ENCODE measurements around the gene HEG1. TPM values are rescaled to one million over a fixed set of nuclear protein-coding genes. Genes with fewer than 3 reads are reported as not detected.

HEG1 gene
- total and polyA plus RNA-seq, 2 of the 8 experiments (the other 6 are each of a cell fraction or from before 2014, with no cell fraction given) = 5.3 to 9.7 TPM

- no peak for TF ChIP-seq KDM5A (IDR thresholded peaks at IDR 0.05; ENCODE audit: low read length)
Measured at GRCh38 chr3:125033135-125033534, 22.7 kb downstream of the HEG1 start (continued).

Measured in H1 (cell line).